MV-4-11 (cell line): Measurements from ENCODE around the gene RAC2.

Experiments used
- DNase-seq: peaks from one replicate; lab custom pipeline; 2025; lab: John Stamatoyannopoulos, UW

Gene RAC2

GRCh38 chr22:37275622-37276021, 31.6 kb upstream of the RAC2 start:
- DNase-seq = no peak

DNA sequence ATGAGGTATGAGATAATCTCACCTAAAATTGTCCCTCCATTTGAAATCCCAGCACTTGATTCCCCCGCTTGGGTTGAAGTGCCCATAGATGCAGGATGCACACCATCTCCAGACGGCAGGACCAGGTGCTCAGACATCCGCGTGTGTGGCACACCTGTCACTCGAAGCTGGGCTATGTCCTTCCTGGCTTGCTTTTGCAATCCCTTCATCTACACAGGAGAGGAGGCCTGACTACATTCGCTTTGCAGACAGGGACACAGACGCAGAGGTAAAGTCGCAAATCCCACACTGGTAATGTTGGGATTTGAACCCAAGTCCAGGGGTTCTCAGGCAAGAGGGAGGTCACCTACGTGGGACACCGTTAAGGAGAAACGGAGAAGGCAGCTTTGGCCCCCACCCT, 31.1 kb upstream of the RAC2 start:
- DNase-seq = no peak

- DNase-seq = peak; percentile 95
Observed at GRCh38 chr22:37274380-37274862, 30.4 kb upstream of the RAC2 start.

- no peak for DNase-seq
Observed at GRCh38 chr22:37273846-37274225, 29.8 kb upstream of the RAC2 start.

DNA sequence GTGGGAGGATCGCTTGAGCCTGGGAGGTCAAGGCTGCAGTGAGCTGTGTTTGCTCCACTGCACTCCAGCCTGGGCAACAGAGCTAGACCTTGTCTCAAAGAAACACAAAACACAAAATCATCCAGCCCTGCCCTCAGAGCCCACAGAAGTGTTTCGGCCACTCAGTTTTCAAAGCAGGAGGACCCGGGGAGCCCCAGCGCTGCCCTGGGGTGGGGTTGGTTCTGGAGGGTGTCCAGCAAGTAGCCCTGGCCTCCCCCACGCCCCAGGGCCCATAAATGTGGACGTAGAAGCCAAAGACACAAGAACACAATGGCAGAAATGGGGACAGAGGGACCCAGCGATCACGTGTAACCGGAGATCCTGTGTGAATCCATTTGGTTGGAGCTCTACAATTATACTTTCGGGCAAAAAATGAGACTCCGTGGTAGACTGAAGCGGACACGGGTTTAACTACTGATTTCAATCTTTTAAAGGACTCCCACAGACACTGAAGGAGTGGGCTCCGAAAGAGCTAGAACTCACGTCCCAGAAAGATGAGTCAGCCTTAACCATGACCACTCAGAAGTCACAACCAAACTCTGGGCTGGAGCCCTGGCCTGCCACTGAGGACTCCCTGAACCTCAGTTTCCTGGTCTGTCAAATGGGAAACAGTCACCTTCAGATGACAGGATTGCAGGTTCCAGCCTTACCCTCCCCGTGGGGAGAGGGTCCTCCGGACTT, 29.2 kb upstream of the RAC2 start:
- peak; percentile 74 for DNase-seq

DNA sequence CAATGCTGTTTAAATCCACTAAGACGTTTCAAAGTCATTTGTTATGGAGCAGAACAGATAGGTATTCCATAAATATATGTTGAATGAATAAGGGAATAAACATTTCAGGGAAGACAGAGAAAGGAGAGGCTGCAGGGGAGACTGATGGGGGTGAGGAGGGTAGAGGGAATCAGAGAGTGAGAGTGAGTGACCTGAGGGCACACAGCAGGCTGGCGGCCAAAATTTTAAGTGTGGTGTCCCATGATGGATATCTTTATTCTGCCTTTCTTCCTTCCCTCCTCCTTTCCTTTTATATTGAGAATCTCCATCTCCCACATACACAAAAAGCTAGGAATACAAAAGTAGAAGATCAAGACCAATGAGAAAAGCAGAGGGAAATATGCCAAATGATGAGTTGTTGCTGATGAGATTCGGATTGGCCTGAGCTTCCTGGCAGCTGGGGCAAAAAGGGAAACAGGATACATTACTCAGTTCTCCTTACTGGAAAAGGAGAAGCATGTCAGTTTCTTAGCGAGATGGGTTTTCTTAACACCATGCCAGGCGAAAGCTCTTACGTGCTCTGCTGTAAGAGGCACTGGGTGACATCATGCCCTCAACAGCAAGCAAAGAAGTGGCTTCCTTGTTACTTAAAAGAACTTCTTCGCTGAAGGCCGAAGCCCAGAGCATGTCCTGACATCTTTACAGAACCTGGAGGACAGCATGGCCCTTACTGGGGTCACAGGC, 27.0 kb upstream of the RAC2 start:
- peak; percentile 95 for DNase-seq

GRCh38 chr22:37269936-37270678, 26.0 kb upstream of the RAC2 start:
- DNase-seq = peak; percentile 71

- peak; percentile 89 for DNase-seq
Observed at GRCh38 chr22:37267661-37268413, 23.8 kb upstream of the RAC2 start.

DNA sequence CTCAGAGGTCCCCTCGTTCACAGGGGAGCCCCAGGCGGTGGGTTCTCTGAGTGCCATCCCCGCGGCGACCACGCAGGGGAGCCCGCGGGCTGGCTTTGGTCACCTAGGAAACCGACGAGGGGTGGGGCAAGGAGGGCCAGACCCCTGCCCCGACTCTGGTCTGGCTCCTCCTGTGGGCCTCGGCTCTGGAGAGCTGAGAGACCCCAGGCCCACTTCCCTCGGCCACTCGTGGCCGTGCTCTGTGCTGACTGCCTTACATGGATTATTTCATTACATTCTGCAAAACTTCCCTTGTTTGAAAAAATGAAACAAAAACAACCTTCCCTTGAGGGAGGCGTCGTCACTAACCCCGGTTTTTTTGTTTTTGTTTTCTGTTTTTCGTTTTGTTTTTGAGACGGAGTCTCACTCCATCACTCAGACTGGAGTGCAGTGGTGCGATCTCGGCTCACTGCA, 23.1 kb upstream of the RAC2 start:
- DNase-seq = peak; percentile 29

- DNase-seq = no peak
Observed at GRCh38 chr22:37266581-37267134, 22.6 kb upstream of the RAC2 start.

DNA sequence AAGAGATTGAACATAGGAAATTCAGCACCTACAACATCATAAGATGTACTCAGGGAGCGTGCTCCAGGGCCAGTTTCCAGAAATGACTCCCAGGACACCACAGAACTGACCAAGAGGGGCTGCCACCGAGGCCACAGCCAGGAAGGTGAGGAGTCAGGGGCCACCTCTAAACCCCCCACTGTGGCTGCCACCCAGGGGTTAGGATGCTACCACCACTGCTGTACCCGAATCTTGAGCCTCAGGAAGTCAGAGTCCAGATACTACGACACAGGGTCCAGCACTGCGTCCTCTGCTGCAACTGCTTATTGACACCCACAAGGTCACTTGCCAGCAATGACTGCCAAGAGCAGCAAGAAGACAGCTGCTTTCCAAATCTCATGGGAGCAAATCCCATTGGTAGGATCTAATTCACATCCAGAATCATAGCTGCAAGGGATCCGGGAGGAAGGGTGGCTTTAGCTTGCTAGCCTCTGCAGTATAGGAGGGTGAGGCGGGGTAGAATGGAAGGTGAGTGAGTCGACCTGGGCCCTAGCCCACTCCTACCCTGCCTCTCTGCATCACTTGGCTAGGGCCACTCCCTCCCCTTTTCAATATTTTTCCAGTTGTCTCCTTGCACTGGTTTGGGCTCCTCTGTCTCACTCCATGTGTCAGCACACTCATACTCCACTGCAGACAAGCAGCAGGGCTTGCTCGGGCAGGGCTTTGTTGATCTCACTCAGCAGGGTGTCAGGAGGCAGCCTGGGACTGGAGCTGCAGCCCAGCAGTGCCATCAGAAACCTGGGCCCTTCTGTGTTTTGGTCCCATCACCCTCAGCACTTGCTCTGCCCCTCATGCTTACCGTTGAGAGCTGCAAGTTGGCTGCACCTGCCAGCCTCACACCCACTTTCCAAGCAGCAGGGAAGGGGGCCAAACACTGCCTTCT, 20.2 kb upstream of the RAC2 start:
- DNase-seq = no peak

DNA sequence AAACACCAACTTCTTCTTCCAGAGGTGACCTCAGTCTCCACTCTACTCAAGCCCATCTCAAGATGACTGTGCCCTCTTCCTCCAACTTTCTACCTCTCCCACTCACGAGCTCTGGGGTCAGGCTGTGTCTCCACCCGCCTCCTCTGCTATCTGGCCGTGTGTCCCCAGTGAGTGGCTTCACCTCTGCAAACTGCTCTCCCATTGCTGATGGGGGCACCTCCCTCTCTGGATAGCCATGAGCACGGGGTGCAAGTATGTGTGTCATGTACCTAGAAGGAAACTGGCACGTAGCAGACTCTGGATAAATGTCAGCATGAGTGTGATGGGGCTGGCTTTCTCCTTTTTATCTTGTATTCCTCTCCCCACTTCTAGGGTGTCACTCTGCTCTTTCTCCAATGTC, 18.3 kb upstream of the RAC2 start:
- DNase-seq = no peak

DNA sequence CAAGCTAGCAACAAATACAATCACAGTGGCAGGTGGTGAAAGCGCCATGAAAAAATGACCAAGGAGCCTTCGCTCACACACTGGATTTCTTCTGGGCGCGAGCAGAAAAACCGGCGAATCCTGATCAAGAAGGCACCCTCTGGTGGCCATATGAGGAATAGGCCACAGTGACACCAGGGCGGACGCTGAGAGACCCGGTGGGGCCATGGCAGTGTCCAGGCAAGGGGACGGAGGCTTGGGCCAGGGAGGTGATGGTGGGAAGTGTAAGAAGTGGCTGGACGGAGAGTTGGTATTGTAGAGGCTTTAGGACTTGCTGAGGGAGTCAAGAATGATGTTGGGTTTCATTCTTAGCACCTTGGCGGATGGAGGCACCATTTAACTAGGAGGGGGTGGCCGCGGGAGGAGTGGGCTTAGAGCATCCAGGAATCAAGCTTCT, 16.9 kb upstream of the RAC2 start:
- DNase-seq = peak; percentile 44

DNA sequence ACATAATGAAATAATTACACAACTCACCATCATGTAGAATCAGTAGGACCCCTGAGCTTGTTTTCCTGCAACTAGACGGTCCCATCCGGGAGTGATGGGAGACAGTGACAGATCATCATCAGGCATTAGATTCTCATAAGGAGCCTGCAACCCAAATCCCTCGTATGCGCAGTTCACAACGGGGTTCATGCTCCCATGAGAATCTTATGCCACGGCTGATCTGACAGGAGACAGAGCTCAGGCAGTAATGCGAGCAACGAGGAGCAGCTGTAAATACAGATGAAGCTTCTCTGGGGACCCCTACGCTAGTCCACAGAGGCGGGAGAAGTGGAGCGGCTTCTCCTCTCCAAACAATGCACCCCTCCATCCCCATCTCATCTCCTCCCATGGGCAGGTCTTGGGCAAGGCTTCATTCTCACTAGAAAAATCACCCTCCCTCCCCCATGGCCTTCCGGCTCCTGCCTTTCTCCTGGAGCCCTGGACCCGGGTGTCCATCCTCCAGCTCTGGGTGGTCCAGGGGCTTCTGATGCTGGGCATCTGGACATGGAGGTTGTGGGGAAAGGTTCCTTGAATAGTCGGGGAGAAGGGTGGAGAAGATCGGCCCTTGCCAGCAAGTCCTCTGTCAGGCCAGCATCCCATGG, 16.2 kb upstream of the RAC2 start:
- no peak for DNase-seq

DNA sequence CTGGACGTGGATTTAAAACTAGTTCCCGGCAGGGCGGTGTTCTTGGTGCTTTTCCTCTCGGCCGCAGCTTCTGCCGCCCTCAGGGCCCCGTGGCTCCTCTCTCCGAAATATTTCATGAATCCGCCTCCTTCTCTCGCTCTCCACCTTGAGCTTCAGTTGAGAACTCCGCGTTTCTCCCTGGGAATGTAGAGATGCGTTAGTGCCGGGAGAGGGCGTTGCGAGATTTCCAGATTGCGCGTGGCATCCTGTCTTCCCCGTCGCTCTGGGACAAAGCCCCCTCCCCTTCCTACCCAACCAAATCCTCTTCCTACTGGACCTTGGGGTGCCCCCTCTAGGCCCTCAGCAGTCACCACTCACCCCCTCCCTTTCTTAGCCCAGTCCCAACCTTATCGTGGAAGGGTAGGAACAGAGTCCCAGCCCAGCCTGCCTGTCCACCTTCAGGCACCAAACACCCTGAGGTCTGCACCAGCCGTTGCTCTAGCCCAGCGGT, 15.5 kb upstream of the RAC2 start:
- peak; percentile 47 for DNase-seq

- DNase-seq = no peak
Observed at GRCh38 chr22:37258753-37259401, 14.8 kb upstream of the RAC2 start.

- DNase-seq = no peak
Observed at GRCh38 chr22:37258005-37258752, 14.1 kb upstream of the RAC2 start.

- no peak for DNase-seq
Observed at GRCh38 chr22:37256075-37256726, 12.1 kb upstream of the RAC2 start.
